Neural cell (in vitro differentiated cells): ENCODE measurements around the gene PCNX2. TPM values are rescaled to one million over a fixed set of nuclear protein-coding genes. Genes with fewer than 3 reads are reported as not detected.

Experiments used
- H2AFZ ChIP-seq: fragments of 200-600, 300-800 bp; sonication (generic), shearing (Covaris generic); 2 replicates; pipeline ENCODE4 v1.6.0; 2014; ENCODE audit warnings: low read depth, mild to moderate bottlenecking, antibody characterized with exemption, low read length, moderate library complexity
- H3F3A ChIP-seq: fragments of 200-600 bp; shearing (Covaris generic); 2 replicates; pipeline ENCODE4 v1.6.1; 2016; ENCODE audit warnings: mild to moderate bottlenecking, moderate library complexity, mixed read lengths, antibody characterized with exemption, low read length; ENCODE audit not compliant: insufficient read depth, poor library complexity, severe bottlenecking
- H3K27ac ChIP-seq: fragments of 200-600, 300-800 bp; sonication (generic), shearing (Covaris generic); 2 replicates; pipeline ENCODE4 v1.5.1; 2014; ENCODE audit warnings: mild to moderate bottlenecking, low read length, moderate library complexity
- H3K27me3 ChIP-seq: fragments of 300-800, 200-600 bp; sonication (generic), shearing (Covaris generic); 2 replicates; pipeline ENCODE4 v1.6.0; 2014; ENCODE audit warnings: mild to moderate bottlenecking, low read depth, low read length, moderate library complexity; ENCODE audit not compliant: insufficient read depth
- H3K36me3 ChIP-seq: fragments of 300-800, 200-600 bp; sonication (generic), shearing (Covaris generic); 2 replicates; pipeline ENCODE4 v1.5.1; 2014; ENCODE audit warnings: mild to moderate bottlenecking, antibody characterized with exemption, low read length, moderate library complexity; ENCODE audit not compliant: insufficient read depth
- H3K4me2 ChIP-seq: fragments of 300-800, 200-600 bp; sonication (generic), shearing (Covaris generic); 2 replicates; pipeline ENCODE4 v1.6.0; 2014; ENCODE audit warnings: mild to moderate bottlenecking, low read length
- H3K4me3 ChIP-seq: fragments of 300-800, 200-600 bp; sonication (generic), shearing (Covaris generic); 2 replicates; pipeline ENCODE4 v1.5.1; 2014; ENCODE audit warnings: mild to moderate bottlenecking, low read length, moderate library complexity
- H3K79me2 ChIP-seq: fragments of 200-600 bp; shearing (Covaris generic); replicated peaks from 2 replicates; pipeline ENCODE4 v1.6.0; 2014; ENCODE audit warnings: mild to moderate bottlenecking, low read length, moderate library complexity; ENCODE audit not compliant: insufficient read depth
- H3K9ac ChIP-seq: fragments of 300-800, 200-600 bp; sonication (generic), shearing (Covaris generic); 2 replicates; pipeline ENCODE4 v1.6.1; 2016; ENCODE audit warnings: mild to moderate bottlenecking, low read length, mixed read lengths
- H3K9me2 ChIP-seq: fragments of 200-600 bp; shearing (Covaris generic); 2 replicates; pipeline ENCODE4 v1.6.1; 2016; ENCODE audit warnings: mild to moderate bottlenecking, low read length, mixed read lengths; ENCODE audit not compliant: insufficient read depth
- H3K9me3 ChIP-seq: fragments of 200-600, 300-800 bp; sonication (generic), shearing (Covaris generic); 2 replicates; pipeline ENCODE4 v1.6.1; 2016; ENCODE audit warnings: mild to moderate bottlenecking, mixed run types, low read length, moderate library complexity, mixed read lengths
- H4K20me1 ChIP-seq: fragments of 200-600 bp; shearing (Covaris generic); 2 replicates; pipeline ENCODE4 v1.6.1; 2016; ENCODE audit warnings: mild to moderate bottlenecking, mixed run types; ENCODE audit not compliant: insufficient read depth
- EP300 ChIP-seq: fragments of 450-650 bp; conservative IDR thresholded peaks from 2 replicates; pipeline ENCODE4 v1.6.1; 2014; ENCODE audit warnings: antibody characterized with exemption, mild to moderate bottlenecking, moderate library complexity; ENCODE audit not compliant: poor library complexity, severe bottlenecking
- EZH2 ChIP-seq: fragments of 200-600, 300-800 bp; shearing (Covaris generic), sonication (generic); IDR thresholded peaks from 2 replicates; pipeline ENCODE4 v1.6.1; 2014; ENCODE audit warnings: antibody characterized with exemption, low read length, borderline replicate concordance, mild to moderate bottlenecking; ENCODE audit not compliant: insufficient read depth, poor library complexity, severe bottlenecking
- MXI1 ChIP-seq: fragments of 450-650 bp; conservative IDR thresholded peaks from 2 replicates; pipeline ENCODE4 v1.6.1; 2014; ENCODE audit warnings: antibody characterized with exemption, mild to moderate bottlenecking; ENCODE audit not compliant: poor library complexity, severe bottlenecking
- POLR2AphosphoS5 ChIP-seq: IDR thresholded peaks from 2 replicates; pipeline ENCODE4 v1.6.1; 2012
- RAD21 ChIP-seq: fragments of 450-650 bp; conservative IDR thresholded peaks from 2 replicates; pipeline ENCODE4 v1.6.1; 2014; ENCODE audit warnings: antibody characterized with exemption, mild to moderate bottlenecking, moderate library complexity
- SMC3 ChIP-seq: fragments of 450-650 bp; conservative IDR thresholded peaks from 2 replicates; pipeline ENCODE4 v1.6.1; 2014; ENCODE audit warnings: antibody characterized with exemption, mild to moderate bottlenecking, moderate library complexity; ENCODE audit not compliant: poor library complexity
- TAF1 ChIP-seq: IDR thresholded peaks from 2 replicates; pipeline ENCODE4 v1.6.1; 2012; ENCODE audit warnings: low read depth
- polyA plus RNA-seq: library from polyadenylated mRNA; depleted of rRNA; stranded (reverse); fragments of >200 nt; gene quantifications from 2 replicates; pipeline ENCODE4 v1.2.3, GENCODE V29; 2014
- TF ChIP-seq, protein P1 (sequence below): IDR thresholded peaks from 2 replicates; pipeline ENCODE4 v1.6.1; 2012; ENCODE audit warnings: borderline replicate concordance
- TF ChIP-seq, protein P2 (sequence below): fragments of 450-650 bp; IDR thresholded peaks from 2 replicates; pipeline ENCODE4 v1.5.1; 2014; ENCODE audit warnings: antibody characterized with exemption, mild to moderate bottlenecking, moderate library complexity; ENCODE audit not compliant: poor library complexity, severe bottlenecking

The PCNX2 gene
- polyA plus RNA-seq, 1 donor from 2014 or later = 17.2 TPM

DNA sequence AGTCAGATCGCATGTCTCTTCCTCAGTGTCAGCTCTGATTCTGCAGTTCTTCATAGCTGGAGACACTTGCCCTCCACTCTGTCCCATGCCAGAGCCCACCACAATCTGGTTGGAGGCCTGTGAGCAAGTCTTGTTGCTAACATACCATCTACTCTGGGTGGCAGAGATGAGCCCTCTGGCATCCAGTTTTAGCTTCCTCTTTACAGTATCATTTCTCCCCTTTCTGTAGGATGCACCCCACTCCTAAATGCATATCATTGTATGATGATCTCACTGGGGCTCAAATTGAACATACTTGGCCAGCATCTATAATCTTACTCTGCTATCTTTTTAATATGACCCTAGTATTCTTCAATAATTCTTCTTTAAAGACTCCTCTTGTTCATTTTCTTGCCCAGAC lies 16.9 kb downstream of the PCNX2 start:
- H3K36me3 ChIP-seq = no peaks in the 10 kb centered on the region
- no peaks in the 10 kb centered on the region for H3K9me3 ChIP-seq
- no peaks in the 10 kb centered on the region for H4K20me1 ChIP-seq
- no peaks in the 10 kb centered on the region for H3K9me2 ChIP-seq
- H3F3A ChIP-seq = no peaks in the 10 kb centered on the region
- no peak overlapping the region for H3K27ac ChIP-seq
- H3K27me3 ChIP-seq = no peaks in the 10 kb centered on the region
- H3K79me2 ChIP-seq = no peaks in the 10 kb centered on the region
- H3K9ac ChIP-seq = no peak overlapping the region
- no peak for TF ChIP-seq TAF1
- H3K4me3 ChIP-seq = no peak overlapping the region
- H3K4me2 ChIP-seq = no peak overlapping the region
- H2AFZ ChIP-seq = no peak overlapping the region

DNA sequence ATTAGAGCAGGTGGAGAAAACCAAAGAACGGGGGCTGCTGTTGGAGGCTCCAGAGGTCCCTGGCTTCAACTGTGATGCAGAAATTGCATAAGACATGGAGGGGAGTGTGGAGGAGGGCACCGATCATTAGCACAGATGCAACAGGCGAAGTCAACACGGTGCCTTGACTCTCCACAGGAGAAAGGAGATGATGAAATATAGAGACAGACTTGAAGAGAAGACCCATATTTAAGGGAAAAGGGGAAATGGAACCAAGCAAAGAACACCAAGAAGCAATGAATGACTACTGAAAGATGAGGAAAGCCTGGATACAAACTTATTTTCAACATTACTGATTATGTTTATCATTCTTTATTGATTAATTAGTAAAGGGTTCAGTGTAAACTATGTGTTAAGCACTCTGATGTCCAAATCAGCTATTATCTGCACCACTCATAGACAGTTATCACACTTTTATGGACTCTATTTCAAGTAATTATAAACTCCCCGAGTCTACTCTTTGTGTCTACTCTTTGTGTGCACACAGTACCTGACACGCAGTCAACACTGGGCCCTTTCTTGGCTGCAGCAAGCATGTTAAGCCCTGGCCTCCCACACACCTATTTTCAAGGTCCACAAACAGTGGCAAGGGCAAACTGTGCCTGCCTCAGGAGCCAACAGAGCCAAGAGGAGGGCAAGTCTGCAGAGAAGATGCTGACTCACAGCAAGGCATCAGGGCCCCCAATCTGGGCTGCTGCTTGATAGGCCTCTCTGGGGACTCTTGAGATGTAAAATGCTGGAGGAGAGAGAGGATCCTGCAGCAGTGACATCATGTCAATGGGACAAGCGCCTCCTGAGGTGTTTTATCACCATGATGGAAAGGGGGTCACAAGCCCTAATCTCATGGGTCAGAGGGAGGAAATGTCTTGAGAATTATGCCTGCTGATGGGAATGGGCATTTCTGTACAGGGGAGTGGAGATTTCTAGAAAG lies 17.6 kb downstream of the PCNX2 start:
- Histone ChIP-seq H4K20me1 (no peaks in the 10 kb centered on the region), H3K27me3 (no peaks in the 10 kb centered on the region), H3K9ac (no peak overlapping the region), H3K9me3 (no peaks in the 10 kb centered on the region), H3F3A (no peaks in the 10 kb centered on the region), H3K4me2 (no peak overlapping the region), H3K79me2 (no peaks in the 10 kb centered on the region), H2AFZ (no peak overlapping the region), H3K9me2 (no peaks in the 10 kb centered on the region), H3K36me3 (no peaks in the 10 kb centered on the region), H3K27ac (no peak overlapping the region), H3K4me3 (no peak overlapping the region)
- TF ChIP-seq SMC3 (no peak), TAF1 (no peak), MXI1 (no peak), EP300 (no peak), RAD21 (no peak), EZH2 (no peak), POLR2AphosphoS5 (no peak)
- TF ChIP-seq, protein P1, sequence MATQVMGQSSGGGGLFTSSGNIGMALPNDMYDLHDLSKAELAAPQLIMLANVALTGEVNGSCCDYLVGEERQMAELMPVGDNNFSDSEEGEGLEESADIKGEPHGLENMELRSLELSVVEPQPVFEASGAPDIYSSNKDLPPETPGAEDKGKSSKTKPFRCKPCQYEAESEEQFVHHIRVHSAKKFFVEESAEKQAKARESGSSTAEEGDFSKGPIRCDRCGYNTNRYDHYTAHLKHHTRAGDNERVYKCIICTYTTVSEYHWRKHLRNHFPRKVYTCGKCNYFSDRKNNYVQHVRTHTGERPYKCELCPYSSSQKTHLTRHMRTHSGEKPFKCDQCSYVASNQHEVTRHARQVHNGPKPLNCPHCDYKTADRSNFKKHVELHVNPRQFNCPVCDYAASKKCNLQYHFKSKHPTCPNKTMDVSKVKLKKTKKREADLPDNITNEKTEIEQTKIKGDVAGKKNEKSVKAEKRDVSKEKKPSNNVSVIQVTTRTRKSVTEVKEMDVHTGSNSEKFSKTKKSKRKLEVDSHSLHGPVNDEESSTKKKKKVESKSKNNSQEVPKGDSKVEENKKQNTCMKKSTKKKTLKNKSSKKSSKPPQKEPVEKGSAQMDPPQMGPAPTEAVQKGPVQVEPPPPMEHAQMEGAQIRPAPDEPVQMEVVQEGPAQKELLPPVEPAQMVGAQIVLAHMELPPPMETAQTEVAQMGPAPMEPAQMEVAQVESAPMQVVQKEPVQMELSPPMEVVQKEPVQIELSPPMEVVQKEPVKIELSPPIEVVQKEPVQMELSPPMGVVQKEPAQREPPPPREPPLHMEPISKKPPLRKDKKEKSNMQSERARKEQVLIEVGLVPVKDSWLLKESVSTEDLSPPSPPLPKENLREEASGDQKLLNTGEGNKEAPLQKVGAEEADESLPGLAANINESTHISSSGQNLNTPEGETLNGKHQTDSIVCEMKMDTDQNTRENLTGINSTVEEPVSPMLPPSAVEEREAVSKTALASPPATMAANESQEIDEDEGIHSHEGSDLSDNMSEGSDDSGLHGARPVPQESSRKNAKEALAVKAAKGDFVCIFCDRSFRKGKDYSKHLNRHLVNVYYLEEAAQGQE = no peak

DNA sequence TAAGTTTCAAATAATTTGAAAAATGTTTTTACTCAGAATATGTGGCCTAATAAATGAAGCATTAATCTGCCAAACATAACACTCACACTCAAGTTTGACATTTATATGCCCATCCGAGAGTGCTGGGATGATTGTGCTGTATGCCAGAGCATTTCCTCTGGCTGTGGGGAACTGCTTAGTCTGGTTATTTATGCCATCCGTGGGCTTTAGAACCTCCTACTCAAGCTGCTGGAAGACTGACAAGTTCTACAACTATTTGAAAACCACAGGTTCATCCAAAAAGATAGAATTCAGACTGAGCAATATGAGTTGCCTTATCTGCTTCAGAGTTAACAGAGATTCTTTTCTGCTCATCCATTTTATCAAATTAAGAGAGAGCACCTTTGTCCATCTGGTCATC lies 25.9 kb downstream of the PCNX2 start:
- Histone ChIP-seq H3F3A (no peaks in the 10 kb centered on the region), H3K9ac (no peak overlapping the region), H2AFZ (no peak overlapping the region), H3K9me3 (no peaks in the 10 kb centered on the region), H3K27me3 (no peaks in the 10 kb centered on the region), H3K9me2 (no peaks in the 10 kb centered on the region), H3K4me2 (no peak overlapping the region), H3K4me3 (no peak overlapping the region), H3K79me2 (no peaks in the 10 kb centered on the region), H3K27ac (no peak overlapping the region), H4K20me1 (no peaks in the 10 kb centered on the region), H3K36me3 (no peaks in the 10 kb centered on the region)
- TF ChIP-seq MXI1 (no peak), EZH2 (no peak), POLR2AphosphoS5 (no peak), EP300 (no peak), SMC3 (no peak), TAF1 (no peak), RAD21 (no peak)
- TF ChIP-seq, protein P1 = no peak
- TF ChIP-seq, protein P2, sequence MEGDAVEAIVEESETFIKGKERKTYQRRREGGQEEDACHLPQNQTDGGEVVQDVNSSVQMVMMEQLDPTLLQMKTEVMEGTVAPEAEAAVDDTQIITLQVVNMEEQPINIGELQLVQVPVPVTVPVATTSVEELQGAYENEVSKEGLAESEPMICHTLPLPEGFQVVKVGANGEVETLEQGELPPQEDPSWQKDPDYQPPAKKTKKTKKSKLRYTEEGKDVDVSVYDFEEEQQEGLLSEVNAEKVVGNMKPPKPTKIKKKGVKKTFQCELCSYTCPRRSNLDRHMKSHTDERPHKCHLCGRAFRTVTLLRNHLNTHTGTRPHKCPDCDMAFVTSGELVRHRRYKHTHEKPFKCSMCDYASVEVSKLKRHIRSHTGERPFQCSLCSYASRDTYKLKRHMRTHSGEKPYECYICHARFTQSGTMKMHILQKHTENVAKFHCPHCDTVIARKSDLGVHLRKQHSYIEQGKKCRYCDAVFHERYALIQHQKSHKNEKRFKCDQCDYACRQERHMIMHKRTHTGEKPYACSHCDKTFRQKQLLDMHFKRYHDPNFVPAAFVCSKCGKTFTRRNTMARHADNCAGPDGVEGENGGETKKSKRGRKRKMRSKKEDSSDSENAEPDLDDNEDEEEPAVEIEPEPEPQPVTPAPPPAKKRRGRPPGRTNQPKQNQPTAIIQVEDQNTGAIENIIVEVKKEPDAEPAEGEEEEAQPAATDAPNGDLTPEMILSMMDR = no peak
